ES-I3 (cell line): ENCODE results near the gene CD3D.

Source experiments
- H3K36me3 ChIP-seq: 2 replicates; pipeline ENCODE4 v1.6.1; 2013; ENCODE audit warnings: mild to moderate bottlenecking, low read length, control low read depth, moderate library complexity; ENCODE audit not compliant: insufficient read depth
- H3K4me1 ChIP-seq: 2 replicates; pipeline ENCODE4 v1.6.1; 2013; ENCODE audit warnings: mild to moderate bottlenecking, control low read depth, low read length; ENCODE audit not compliant: insufficient read depth
- H3K9ac ChIP-seq: 2 replicates; pipeline ENCODE4 v1.6.1; 2013; ENCODE audit warnings: low read depth, mild to moderate bottlenecking, low read length, moderate library complexity
- H3K9me3 ChIP-seq: 2 replicates; pipeline ENCODE4 v1.6.1; 2013; ENCODE audit warnings: mild to moderate bottlenecking, low read length, moderate library complexity; ENCODE audit not compliant: control insufficient read depth, insufficient read depth

Gene CD3D

GRCh38 chr11:118353084-118353710 lies 10.7 kb upstream of the CD3D start:
- H3K9ac ChIP-seq, result no peak overlapping the region
- no peaks in the 10 kb centered on the region for H3K9me3 ChIP-seq
- no peaks in the 10 kb centered on the region for H3K4me1 ChIP-seq
- no peaks in the 10 kb centered on the region for H3K36me3 ChIP-seq

DNA sequence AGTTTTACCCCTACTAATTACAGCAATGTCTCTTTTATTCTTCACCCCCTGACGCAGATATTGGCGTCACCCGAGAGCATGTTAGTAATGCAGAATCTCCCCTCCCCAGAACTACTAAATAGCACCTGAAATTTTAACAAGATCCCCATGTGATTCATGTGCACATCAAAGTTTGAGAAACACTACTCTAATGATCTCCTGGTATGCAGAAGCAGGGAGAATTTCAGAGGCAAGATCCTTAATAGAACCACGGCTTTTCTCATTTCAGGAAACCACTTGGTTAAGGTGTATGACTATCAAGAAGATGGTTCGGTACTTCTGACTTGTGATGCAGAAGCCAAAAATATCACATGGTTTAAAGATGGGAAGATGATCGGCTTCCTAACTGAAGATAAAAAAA lies 7.0 kb upstream of the CD3D start:
- Histone ChIP-seq H3K9ac (no peak overlapping the region), H3K9me3 (no peaks in the 10 kb centered on the region), H3K36me3 (no peaks in the 10 kb centered on the region), H3K4me1 (no peaks in the 10 kb centered on the region)

DNA sequence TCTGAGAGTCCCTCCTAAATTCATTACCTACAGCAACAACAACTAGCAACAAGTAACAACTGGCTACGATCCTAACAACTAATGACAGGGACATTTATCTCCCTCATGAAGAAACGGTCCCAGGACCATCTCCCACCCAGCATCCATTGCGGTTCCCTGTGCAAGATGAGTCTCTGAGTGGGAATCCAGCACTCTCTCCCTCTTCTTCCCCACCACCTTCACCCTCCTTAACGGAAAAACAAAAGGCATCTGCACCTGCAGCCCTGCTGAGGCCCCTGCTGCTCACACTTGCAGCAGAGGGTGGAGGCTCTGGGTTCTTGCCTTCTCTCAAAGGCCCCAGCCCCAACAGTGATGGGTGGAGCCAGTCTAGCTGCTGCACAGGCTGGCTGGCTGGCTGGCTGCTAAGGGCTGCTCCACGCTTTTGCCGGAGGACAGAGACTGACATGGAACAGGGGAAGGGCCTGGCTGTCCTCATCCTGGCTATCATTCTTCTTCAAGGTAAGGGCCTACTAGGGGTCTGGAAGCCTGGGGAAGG lies 1.5 kb upstream of the CD3D start, which contains the start of gene CD3G:
Gene CD3G, plus strand, starts transcription at position 364 of the 535 bp plus-strand sequence. Its CDS starts 80 bp downstream, at position 444.
- H3K9me3 ChIP-seq, result no peaks in the 10 kb centered on the region
- no peaks in the 10 kb centered on the region for H3K36me3 ChIP-seq
- peaks cover 9% of the 10 kb centered on the region; the same call in 1 of the 2 replicates for H3K4me1 ChIP-seq
- H3K9ac ChIP-seq, result no peak within 1 kb of the TSS

GRCh38 chr11:118343248-118343647 lies 743 bp upstream of the CD3D start:
- Histone ChIP-seq H3K36me3 (no peaks in the 10 kb centered on the region), H3K4me1 (peaks cover 9% of the 10 kb centered on the region; the same call in 1 of the 2 replicates), H3K9ac (no peak overlapping the region), H3K9me3 (no peaks in the 10 kb centered on the region)

- no peaks in the 10 kb centered on the region for H3K9me3 ChIP-seq
- peaks cover 9% of the 10 kb centered on the region; the same call in 1 of the 2 replicates for H3K4me1 ChIP-seq
- H3K9ac ChIP-seq, result no peak overlapping the region
- H3K36me3 ChIP-seq, result no peaks in the 10 kb centered on the region
Measured at GRCh38 chr11:118341815-118342489, 553 bp downstream of the CD3D start.

- H3K9me3 ChIP-seq, result no peaks in the 10 kb centered on the region
- H3K4me1 ChIP-seq, result peaks cover 9% of the 10 kb centered on the region; the same call in 1 of the 2 replicates
- H3K9ac ChIP-seq, result no peak overlapping the region
- no peaks in the 10 kb centered on the region for H3K36me3 ChIP-seq
Measured at GRCh38 chr11:118341261-118341660, 1.2 kb downstream of the CD3D start.

- Histone ChIP-seq H3K4me1 (peaks cover 9% of the 10 kb centered on the region; the same call in 1 of the 2 replicates), H3K36me3 (no peaks in the 10 kb centered on the region), H3K9me3 (no peaks in the 10 kb centered on the region), H3K9ac (no peak overlapping the region)
Measured at GRCh38 chr11:118340449-118340848, 2.1 kb downstream of the CD3D start.

GRCh38 chr11:118339281-118339961 lies 3.1 kb downstream of the CD3D start:
- no peaks in the 10 kb centered on the region for H3K36me3 ChIP-seq
- no peaks in the 10 kb centered on the region for H3K9me3 ChIP-seq
- peaks cover 9% of the 10 kb centered on the region; the same call in 1 of the 2 replicates for H3K4me1 ChIP-seq
- H3K9ac ChIP-seq, result no peak overlapping the region

- Histone ChIP-seq H3K4me1 (peaks cover 9% of the 10 kb centered on the region; the same call in 1 of the 2 replicates), H3K9me3 (peaks cover under 1% of the 10 kb centered on the region), H3K36me3 (no peaks in the 10 kb centered on the region), H3K9ac (no peak overlapping the region)
Measured at GRCh38 chr11:118338637-118339061, 3.9 kb downstream of the CD3D start.

GRCh38 chr11:118334745-118335144 lies 7.8 kb downstream of the CD3D start:
- H3K9ac ChIP-seq, result no peak overlapping the region
- peaks cover 6% of the 10 kb centered on the region for H3K9me3 ChIP-seq
- H3K4me1 ChIP-seq, result no peaks in the 10 kb centered on the region
- H3K36me3 ChIP-seq, result no peaks in the 10 kb centered on the region

- no peaks in the 10 kb centered on the region for H3K36me3 ChIP-seq
- H3K9me3 ChIP-seq, result peaks cover 6% of the 10 kb centered on the region
- no peak overlapping the region for H3K9ac ChIP-seq
- no peaks in the 10 kb centered on the region for H3K4me1 ChIP-seq
Measured at GRCh38 chr11:118328745-118329144, 13.8 kb downstream of the CD3D start.

DNA sequence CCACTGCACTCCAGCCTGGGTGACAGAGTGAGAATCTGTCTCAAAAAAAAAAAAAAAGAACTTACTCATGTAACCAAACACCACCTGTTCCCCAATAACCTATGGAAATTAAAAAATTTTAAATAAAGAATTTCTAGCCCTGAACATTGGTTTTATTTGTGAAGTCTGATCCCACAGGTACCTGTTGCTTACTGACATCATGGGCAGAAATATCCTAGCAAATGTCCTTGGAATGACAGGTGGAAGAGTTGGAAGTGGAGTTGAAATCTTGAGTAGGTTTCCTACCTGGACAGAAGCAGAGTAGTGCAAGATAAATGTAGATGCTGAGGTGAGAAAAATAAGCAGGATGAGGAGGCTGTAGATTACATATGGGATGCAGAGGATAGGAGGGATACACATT lies 17.2 kb downstream of the CD3D start:
- H3K4me1 ChIP-seq, result no peaks in the 10 kb centered on the region
- no peaks in the 10 kb centered on the region for H3K36me3 ChIP-seq
- no peak overlapping the region for H3K9ac ChIP-seq
- H3K9me3 ChIP-seq, result no peaks in the 10 kb centered on the region

GRCh38 chr11:118322721-118323120 lies 19.8 kb downstream of the CD3D start:
- H3K9ac ChIP-seq, result no peak overlapping the region
- H3K4me1 ChIP-seq, result no peaks in the 10 kb centered on the region
- no peaks in the 10 kb centered on the region for H3K36me3 ChIP-seq
- H3K9me3 ChIP-seq, result no peaks in the 10 kb centered on the region

DNA sequence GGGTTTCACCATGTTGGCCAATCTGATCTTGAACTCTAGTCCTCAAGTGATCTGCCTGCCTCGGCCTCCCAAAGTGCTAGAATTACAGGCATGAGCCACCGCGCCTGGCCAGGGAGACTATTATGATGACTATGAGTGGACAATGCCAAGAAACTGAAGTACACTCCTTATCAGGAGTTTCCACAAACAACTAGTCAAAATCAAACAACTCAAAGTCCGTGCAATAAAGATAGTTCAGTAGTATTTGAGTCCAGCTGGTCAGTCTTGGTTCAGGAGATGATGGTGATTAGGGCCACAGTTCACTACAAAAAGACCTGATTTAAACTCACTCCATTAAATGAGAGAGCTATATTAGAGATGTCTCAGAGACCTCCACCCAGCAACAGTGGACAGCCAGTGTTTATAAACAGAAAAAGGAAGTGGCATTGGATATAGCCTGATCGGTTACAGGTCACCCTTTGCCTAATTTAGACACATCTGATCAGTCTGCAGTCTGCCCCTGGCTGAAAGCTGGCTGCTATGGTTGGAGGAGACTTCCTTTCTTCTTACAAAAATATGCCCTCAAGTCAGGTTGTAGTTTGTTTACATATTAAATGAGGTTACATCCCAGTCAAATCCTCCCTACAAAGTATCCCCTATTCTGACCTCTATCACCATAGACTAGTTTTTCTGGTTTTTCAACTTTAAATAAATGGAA lies 21.0 kb downstream of the CD3D start:
- H3K36me3 ChIP-seq, result no peaks in the 10 kb centered on the region
- H3K9ac ChIP-seq, result no peak overlapping the region
- no peaks in the 10 kb centered on the region for H3K9me3 ChIP-seq
- H3K4me1 ChIP-seq, result no peaks in the 10 kb centered on the region
